ENCODE results near the gene EIF4EBP3.

- TF ChIP-seq POLR2AphosphoS5 (IDR thresholded peaks at IDR 0.05; ENCODE audit: low read depth, low read length), result no peak
- TF ChIP-seq POLR2A (IDR thresholded peaks at IDR 0.05; ENCODE audit: low read depth, low read length), result no peak
- TF ChIP-seq TAF1 (IDR thresholded peaks at IDR 0.05; ENCODE audit: borderline replicate concordance, low read depth, low read length), result no peak
Measured at GRCh38 chr5:140513124-140513523, 34.3 kb upstream of the EIF4EBP3 start.
